MCF 10A (cell line): ENCODE data around the gene DYSF. TPM values are rescaled to one million over a fixed set of nuclear protein-coding genes. Genes with fewer than 3 reads are reported as not detected.

Experiments used
- BruUV-seq: library from RNA; stranded (reverse); fragments of 400-500 nt; replicated peaks from 2 replicates; lab custom pipeline; 2021; lab: Mats Ljungman, UMichigan
- CTCF ChIA-PET: fragments of 300-600 bp; sonication (Branson Sonifier 250); formaldehyde crosslinking; extraction: SDS; loops from one replicate; lab custom pipeline; 2021; ENCODE audit warnings: antibody characterized with exemption, inconsistent platforms; lab: Yijun Ruan, JAX
- POLR2A ChIA-PET: fragments of 300-600, 350-650 bp; sonication (Branson Sonifier 250); formaldehyde crosslinking; extraction: SDS; loops from one replicate; lab custom pipeline; 2020; ENCODE audit warnings: antibody characterized with exemption, inconsistent platforms; lab: Yijun Ruan, JAX
- DNase-seq: peaks from one replicate; pipeline ENCODE4 v3.0.0-alpha.2; 2018; ENCODE audit not compliant: unreplicated experiment
- H3K27ac Mint-ChIP-seq: one replicate; pipeline ENCODE4 v1.8.0; 2022; ENCODE audit warnings: mild to moderate bottlenecking, low read depth, mixed read lengths; ENCODE audit not compliant: unreplicated experiment
- H3K27me3 Mint-ChIP-seq: one replicate; pipeline ENCODE4 v1.8.0; 2022; ENCODE audit warnings: mixed read lengths; ENCODE audit not compliant: insufficient read depth, unreplicated experiment
- H3K36me3 Mint-ChIP-seq: one replicate; pipeline ENCODE4 v1.8.0; 2022; ENCODE audit warnings: mild to moderate bottlenecking, moderate library complexity, mixed read lengths; ENCODE audit not compliant: insufficient read depth, unreplicated experiment
- H3K4me1 Mint-ChIP-seq: one replicate; pipeline ENCODE4 v1.8.0; 2022; ENCODE audit warnings: mixed read lengths; ENCODE audit not compliant: insufficient read depth, unreplicated experiment
- H3K4me3 Mint-ChIP-seq: one replicate; pipeline ENCODE4 v1.8.0; 2022; ENCODE audit warnings: mild to moderate bottlenecking, moderate library complexity, mixed read lengths; ENCODE audit not compliant: unreplicated experiment
- H3K9me3 Mint-ChIP-seq: one replicate; pipeline ENCODE4 v1.8.0; 2022; ENCODE audit warnings: mixed read lengths; ENCODE audit not compliant: unreplicated experiment
- intact Hi-C: fragments of 100-400 bp; cut with micrococcal nuclease; formaldehyde crosslinking; loops from 2 replicates; pipeline ENCODE4 v1.14.1; 2022
- total RNA-seq: library from RNA; stranded (reverse); gene quantifications from 2 replicates; pipeline ENCODE4 v1.2.3, GENCODE V29; 2022
- TF ChIP-seq, protein P1 (sequence below): fragments of 200-600 bp; IDR thresholded peaks from one replicate; pipeline ENCODE4 v1.8.0; 2022; ENCODE audit warnings: antibody characterized with exemption, mild to moderate bottlenecking; ENCODE audit not compliant: unreplicated experiment

The DYSF gene
- total RNA-seq, 1 experiment from 2014 or later: 2.0 TPM

DNA sequence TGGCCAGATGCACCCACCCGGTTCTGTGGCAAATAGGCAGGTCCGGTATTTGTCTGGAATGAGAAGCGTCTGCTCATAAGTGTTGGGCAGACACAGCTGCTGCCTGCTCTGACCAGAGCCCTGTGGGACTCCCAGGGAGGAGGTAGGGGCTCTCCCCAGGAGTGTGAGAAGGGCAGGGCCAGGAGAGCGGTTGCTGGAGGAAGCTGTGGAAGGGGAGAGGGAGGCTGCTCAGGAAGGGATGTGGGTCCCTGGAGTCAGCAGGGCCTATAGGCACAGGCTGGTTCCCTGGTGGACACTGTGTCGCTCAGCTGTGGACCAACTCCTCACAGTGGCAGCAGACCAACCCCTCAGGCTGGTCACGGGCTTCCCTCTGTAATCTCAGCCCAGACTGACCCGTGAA, 109.2 kb downstream of the DYSF start:
- ChIA-PET CTCF (interaction anchor here (2.2 kb wide), 1 partner anchor 16 kb away, joined by 6 read pairs; no protein-coding TSS in a partner anchor), POLR2A (no interaction called here)
- DNase-seq: no peak
- H3K9me3 Mint-ChIP-seq: no peaks in the 10 kb centered on the region
- TF ChIP-seq, protein P1, sequence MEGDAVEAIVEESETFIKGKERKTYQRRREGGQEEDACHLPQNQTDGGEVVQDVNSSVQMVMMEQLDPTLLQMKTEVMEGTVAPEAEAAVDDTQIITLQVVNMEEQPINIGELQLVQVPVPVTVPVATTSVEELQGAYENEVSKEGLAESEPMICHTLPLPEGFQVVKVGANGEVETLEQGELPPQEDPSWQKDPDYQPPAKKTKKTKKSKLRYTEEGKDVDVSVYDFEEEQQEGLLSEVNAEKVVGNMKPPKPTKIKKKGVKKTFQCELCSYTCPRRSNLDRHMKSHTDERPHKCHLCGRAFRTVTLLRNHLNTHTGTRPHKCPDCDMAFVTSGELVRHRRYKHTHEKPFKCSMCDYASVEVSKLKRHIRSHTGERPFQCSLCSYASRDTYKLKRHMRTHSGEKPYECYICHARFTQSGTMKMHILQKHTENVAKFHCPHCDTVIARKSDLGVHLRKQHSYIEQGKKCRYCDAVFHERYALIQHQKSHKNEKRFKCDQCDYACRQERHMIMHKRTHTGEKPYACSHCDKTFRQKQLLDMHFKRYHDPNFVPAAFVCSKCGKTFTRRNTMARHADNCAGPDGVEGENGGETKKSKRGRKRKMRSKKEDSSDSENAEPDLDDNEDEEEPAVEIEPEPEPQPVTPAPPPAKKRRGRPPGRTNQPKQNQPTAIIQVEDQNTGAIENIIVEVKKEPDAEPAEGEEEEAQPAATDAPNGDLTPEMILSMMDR: no peak
- no peaks in the 10 kb centered on the region for H3K27me3 Mint-ChIP-seq
- H3K36me3 Mint-ChIP-seq: no peaks in the 10 kb centered on the region
- BruUV-seq: no TSS peak
- intact Hi-C loops: no loop called here
- no peak overlapping the region for H3K27ac Mint-ChIP-seq
- H3K4me3 Mint-ChIP-seq: no peak overlapping the region
- no peaks in the 10 kb centered on the region for H3K4me1 Mint-ChIP-seq

DNA sequence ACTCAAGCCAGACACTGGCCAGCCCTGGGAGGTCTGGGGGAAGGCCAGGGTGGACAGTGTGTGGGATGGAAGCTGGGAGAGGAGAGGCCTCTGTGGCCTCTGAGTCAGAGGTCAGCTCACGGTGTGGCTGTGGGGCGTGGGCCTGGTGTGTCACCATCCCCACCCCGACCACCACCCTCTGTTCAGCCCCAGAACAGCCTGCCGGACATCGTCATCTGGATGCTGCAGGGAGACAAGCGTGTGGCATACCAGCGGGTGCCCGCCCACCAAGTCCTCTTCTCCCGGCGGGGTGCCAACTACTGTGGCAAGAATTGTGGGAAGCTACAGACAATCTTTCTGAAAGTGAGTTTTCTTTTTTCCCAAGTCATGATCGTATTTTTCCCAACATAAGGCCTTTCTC, 110.5 kb downstream of the DYSF start:
- intact Hi-C loops: no loop called here

DNA sequence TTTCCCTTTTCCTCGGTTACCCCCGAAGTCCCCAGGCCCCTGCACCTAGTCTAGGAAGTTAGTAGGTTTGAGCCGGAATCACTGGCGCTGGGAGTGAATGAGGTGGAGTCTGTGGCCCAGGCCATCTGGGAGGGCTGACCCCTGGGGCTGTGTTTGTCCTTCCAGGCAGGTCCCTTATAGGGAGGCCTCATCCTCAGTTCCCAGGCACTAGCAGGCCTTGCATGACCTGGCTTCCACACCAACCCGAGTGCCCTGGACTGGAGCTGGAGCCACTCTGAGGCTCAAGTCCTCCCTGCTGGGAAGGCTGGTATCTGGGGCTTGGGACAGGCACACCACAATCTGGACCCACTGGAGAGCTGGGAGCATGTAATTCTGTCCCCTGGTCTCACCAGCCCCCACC, 111.0 kb downstream of the DYSF start:
- ChIA-PET POLR2A (no interaction called here), CTCF (interaction anchor here (0.7 to 1.1 kb wide), 2 partner anchors 17 to 952 kb away, joined by 3 to 4 read pairs; no protein-coding TSS in a partner anchor)
- intact Hi-C loops: no loop called here
- no TSS peak for BruUV-seq
- TF ChIP-seq, protein P1: no peak
- Mint-ChIP-seq H3K4me1 (no peaks in the 10 kb centered on the region), H3K27me3 (no peaks in the 10 kb centered on the region), H3K4me3 (no peak overlapping the region), H3K27ac (no peak overlapping the region), H3K36me3 (no peaks in the 10 kb centered on the region), H3K9me3 (no peaks in the 10 kb centered on the region)
- DNase-seq: no peak

More for the DNA sequence above, 110.5 kb downstream of the DYSF start:
- CTCF ChIA-PET: interaction anchor here (0.7 to 2.2 kb wide), 3 partner anchors 16 to 952 kb away, joined by 3 to 6 read pairs (median 4); no protein-coding TSS in a partner anchor
- no peak for DNase-seq
- POLR2A ChIA-PET: no interaction called here
- TF ChIP-seq, protein P1: no peak
- Mint-ChIP-seq H3K27ac (no peak overlapping the region), H3K36me3 (no peaks in the 10 kb centered on the region), H3K27me3 (no peaks in the 10 kb centered on the region), H3K9me3 (no peaks in the 10 kb centered on the region), H3K4me3 (no peak overlapping the region), H3K4me1 (no peaks in the 10 kb centered on the region)
- BruUV-seq: no TSS peak

DNA sequence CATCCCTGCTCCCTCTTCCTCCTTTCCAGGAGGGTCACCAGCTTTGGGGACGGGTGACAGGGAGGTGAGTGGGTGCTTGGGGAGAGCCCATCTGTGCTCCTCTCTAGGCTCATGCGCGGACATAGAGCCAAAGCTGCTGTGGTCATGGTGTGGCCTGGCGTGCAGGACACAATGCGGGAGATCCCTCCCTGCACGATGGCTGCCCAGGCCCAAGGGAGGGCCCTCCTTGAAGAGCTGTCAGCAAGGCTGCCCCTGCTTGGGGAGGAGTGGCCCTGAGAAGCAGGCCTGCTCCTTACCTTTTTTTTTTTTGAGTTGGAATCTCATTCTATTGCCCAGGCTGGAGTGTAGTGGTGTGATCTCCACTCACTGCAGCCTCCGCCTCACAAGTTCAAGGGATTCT, 111.4 kb downstream of the DYSF start:
- BruUV-seq: no TSS peak
- TF ChIP-seq, protein P1: no peak
- ChIA-PET POLR2A (no interaction called here), CTCF (interaction anchor here (0.6 to 1.1 kb wide), 3 partner anchors 17 to 846 kb away, joined by 3 to 4 read pairs (median 3); no protein-coding TSS in a partner anchor)
- Mint-ChIP-seq H3K4me1 (no peaks in the 10 kb centered on the region), H3K36me3 (no peaks in the 10 kb centered on the region), H3K27ac (no peak overlapping the region), H3K27me3 (no peaks in the 10 kb centered on the region), H3K9me3 (no peaks in the 10 kb centered on the region), H3K4me3 (no peak overlapping the region)
- DNase-seq: no peak
- intact Hi-C loops: no loop called here
